ENCODE results near the gene LRSAM1. TPM values are rescaled to one million over a fixed set of nuclear protein-coding genes. Genes with fewer than 3 reads are reported as not detected.

Gene LRSAM1
- total and polyA plus RNA-seq, 11 donors, result 21.9 to 42.2 (median 31.6) TPM

DNA sequence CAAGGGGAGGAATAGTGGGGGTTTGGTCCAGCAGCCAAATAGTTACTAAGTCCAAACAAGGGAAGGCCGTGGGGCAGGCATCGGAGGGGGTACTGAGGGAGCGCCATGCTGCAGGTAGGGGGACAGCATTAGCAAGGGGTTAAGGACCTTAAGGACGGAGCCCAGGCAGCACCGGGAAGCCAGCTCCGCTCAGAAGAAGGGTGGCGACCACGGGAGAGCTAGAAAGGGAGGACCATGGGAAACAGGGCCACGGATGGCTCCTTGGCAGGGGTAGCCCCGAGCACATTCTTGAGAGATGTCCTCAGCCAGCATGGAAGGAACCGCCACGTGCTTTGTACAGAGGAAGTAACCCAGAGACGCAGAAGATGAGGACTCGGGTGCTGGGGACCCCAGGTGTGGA lies 84.5 kb downstream of the LRSAM1 start:
- Histone ChIP-seq H3K27ac (peak overlapping the region in 7 of 12 donors; percentile 23 to 80 (median 31)), H3K9me3 (no peaks in the 10 kb centered on the region), H3K36me3 (peaks cover 0 to 24% (median 0%) of the 10 kb centered on the region in 9 donors), H3K27me3 (no peaks in the 10 kb centered on the region), H3K4me1 (peaks cover 0 to 62% (median 36%) of the 10 kb centered on the region in 12 donors), H3K4me3 (no peak overlapping the region)
- TF ChIP-seq, protein P1, sequence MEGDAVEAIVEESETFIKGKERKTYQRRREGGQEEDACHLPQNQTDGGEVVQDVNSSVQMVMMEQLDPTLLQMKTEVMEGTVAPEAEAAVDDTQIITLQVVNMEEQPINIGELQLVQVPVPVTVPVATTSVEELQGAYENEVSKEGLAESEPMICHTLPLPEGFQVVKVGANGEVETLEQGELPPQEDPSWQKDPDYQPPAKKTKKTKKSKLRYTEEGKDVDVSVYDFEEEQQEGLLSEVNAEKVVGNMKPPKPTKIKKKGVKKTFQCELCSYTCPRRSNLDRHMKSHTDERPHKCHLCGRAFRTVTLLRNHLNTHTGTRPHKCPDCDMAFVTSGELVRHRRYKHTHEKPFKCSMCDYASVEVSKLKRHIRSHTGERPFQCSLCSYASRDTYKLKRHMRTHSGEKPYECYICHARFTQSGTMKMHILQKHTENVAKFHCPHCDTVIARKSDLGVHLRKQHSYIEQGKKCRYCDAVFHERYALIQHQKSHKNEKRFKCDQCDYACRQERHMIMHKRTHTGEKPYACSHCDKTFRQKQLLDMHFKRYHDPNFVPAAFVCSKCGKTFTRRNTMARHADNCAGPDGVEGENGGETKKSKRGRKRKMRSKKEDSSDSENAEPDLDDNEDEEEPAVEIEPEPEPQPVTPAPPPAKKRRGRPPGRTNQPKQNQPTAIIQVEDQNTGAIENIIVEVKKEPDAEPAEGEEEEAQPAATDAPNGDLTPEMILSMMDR (IDR thresholded peaks at IDR 0.05), result no peak
- TF ChIP-seq POLR2A (IDR thresholded peaks at IDR 0.05), result no peak
- ATAC-seq (peak in 3 of 4 donors; percentile 8 to 41 (median 27)), DNase-seq (peak in 1 of 5 donors; percentile 32)
- WGBS, 4 donors, result 50 to 71% (median 66%) methylated on average over 14 of the region's 14 CpGs
- intact Hi-C loops (cut with DNase I), result loop anchor here in 1 of 10 donors (5.0 kb wide), 1 partner anchor 34 kb away; no protein-coding TSS in a partner anchor

DNA sequence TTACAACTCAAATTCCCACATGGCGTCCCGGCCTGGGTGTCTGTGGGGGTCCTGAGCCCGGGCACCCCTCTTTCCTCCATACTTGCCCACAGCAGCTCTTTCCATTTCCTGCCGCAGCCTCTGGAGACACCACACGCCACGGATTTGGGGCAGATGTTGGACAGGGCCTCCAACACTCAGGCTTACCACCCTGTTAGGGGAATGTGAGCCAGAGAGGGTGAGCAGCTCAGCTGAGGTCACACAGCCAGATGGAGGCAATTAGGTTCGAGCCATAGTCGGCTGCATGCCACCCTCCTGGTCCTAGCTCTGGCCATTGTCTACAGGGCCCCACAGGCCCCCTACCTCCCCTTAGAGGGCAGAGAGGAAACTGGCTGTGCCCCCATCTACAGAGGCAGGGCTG lies 85.2 kb downstream of the LRSAM1 start:
- Histone ChIP-seq H3K27ac (peak overlapping the region in 7 of 12 donors; percentile 23 to 80 (median 30)), H3K36me3 (peaks cover 0 to 17% (median 0%) of the 10 kb centered on the region in 9 donors), H3K4me3 (no peak overlapping the region), H3K9me3 (no peaks in the 10 kb centered on the region), H3K4me1 (peaks cover 0 to 68% (median 42%) of the 10 kb centered on the region in 12 donors), H3K27me3 (no peaks in the 10 kb centered on the region)
- TF ChIP-seq POLR2A (IDR thresholded peaks at IDR 0.05), result no peak
- TF ChIP-seq, protein P1 (IDR thresholded peaks at IDR 0.05), result no peak
- peak in 1 of 5 donors; percentile 20 for DNase-seq
- intact Hi-C loops (cut with DNase I), result loop anchor here in 1 of 10 donors (5.0 kb wide), 1 partner anchor 34 kb away; no protein-coding TSS in a partner anchor
- 67 to 84% (median 78%) methylated on average over 6 to 8 of the region's 8 CpGs for WGBS, 4 donors
- ATAC-seq, result no peak

DNA sequence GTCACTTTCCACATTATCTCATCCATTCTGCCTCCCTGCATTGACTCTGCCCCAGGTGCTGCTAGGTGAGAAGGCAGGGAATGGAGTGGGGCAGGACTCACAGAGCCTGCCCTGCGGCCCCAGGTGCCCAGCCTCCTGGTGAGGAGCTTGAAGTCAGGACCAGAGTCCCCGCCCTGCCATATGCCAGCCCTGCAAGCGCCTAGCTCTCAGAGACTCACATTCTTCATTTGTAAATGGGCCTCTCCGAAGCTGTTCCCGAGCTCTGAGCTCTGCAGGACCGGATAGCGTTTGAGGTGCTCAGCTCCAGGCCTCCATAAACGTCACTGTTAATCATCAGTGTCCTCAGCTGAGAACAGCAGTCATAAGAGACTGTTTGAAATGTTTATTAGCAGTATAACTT lies 85.7 kb downstream of the LRSAM1 start:
- H3K4me3 ChIP-seq, result no peak overlapping the region
- H3K36me3 ChIP-seq, result peaks cover 0 to 13% (median 0%) of the 10 kb centered on the region in 9 donors
- H3K4me1 ChIP-seq, result peaks cover 0 to 74% (median 47%) of the 10 kb centered on the region in 12 donors
- DNase-seq, result no peak
- no peaks in the 10 kb centered on the region for H3K27me3 ChIP-seq
- WGBS, 4 donors, result 73 to 83% (median 81%) methylated on average over 8 of the region's 8 CpGs
- TF ChIP-seq, protein P1 (IDR thresholded peaks at IDR 0.05), result no peak
- TF ChIP-seq POLR2A (IDR thresholded peaks at IDR 0.05), result no peak
- H3K27ac ChIP-seq, result peak overlapping the region in 5 of 12 donors; percentile 1 to 80 (median 24)
- ATAC-seq, result no peak
- no peaks in the 10 kb centered on the region for H3K9me3 ChIP-seq
- intact Hi-C loops (cut with DNase I), result loop anchor here in 1 of 10 donors (5.0 kb wide), 1 partner anchor 35 kb away; no protein-coding TSS in a partner anchor

DNA sequence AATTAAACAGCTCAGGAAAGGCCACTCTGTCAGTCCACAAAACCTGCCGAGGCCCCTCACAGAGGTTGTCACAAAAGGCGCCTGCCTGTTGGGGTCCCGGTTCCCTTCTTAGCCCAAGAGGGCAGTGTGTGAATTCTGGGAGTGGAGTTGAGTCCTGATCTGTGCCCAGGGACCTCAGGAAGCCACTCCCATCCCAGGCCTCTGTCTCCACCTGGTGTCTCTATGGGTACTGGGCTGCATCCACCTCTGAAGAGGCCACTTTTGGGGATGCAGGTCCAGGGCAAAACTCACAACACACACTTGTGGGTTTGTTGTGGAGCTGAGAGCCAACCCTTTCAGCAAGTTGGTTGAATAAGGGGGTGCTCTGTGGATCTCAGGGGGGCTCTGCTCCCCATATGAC lies 86.5 kb downstream of the LRSAM1 start:
- no peak overlapping the region for H3K4me3 ChIP-seq
- no peaks in the 10 kb centered on the region for H3K9me3 ChIP-seq
- TF ChIP-seq, protein P1 (IDR thresholded peaks at IDR 0.05), result peak in 9 of 12 donors; percentile 7 to 42 (median 26)
- no peak for TF ChIP-seq POLR2A (IDR thresholded peaks at IDR 0.05)
- H3K27ac ChIP-seq, result peak overlapping the region in 3 of 12 donors; percentile 5 to 80 (median 49)
- peaks cover 0 to 13% (median 0%) of the 10 kb centered on the region in 9 donors for H3K36me3 ChIP-seq
- intact Hi-C loops (cut with DNase I), result loop anchor here in 1 of 10 donors (5.0 kb wide), 1 partner anchor 35 kb away; no protein-coding TSS in a partner anchor
- H3K4me1 ChIP-seq, result peaks cover 3 to 81% (median 55%) of the 10 kb centered on the region in 12 donors
- H3K27me3 ChIP-seq, result no peaks in the 10 kb centered on the region
- ATAC-seq, result no peak
- 67 to 76% (median 74%) methylated on average over 3 of the region's 3 CpGs for WGBS, 4 donors
- peak in 1 of 5 donors; percentile 21 for DNase-seq
